ENCODE results near the gene ATP12A.

DNA sequence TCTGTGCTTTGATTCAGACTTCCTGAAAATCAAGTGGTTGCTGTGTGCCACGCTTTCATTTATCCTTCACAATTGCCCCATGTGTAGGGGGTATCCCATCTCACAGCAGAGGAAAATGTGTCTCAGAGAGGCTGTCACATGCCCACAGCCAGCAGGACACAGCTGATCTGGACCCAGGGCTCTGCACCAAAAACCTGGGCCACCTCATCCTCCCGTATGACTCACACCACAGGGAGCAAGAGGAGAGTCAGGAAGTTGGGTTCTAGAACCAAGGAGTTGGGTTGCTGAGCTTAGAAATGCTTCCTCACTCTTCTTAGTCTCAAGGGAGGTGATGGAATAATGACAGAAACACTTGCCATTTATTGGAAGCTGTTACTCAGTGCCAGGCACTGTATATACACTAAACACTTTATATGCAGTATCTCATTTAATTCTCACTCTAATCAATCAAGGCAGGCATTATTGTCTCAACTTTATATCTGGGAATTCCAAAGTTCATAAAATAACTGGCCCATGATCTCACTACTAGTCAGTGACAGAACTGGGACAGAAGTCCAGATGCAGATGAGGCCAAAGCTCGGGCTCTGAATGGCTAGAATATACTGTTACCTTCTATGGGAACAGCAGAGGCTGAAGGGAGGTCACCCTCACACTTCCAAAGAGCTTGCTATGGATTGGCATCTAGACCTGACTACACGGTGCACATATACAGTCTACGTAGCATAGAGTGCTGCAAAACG is 47.7 kb upstream of the ATP12A start:
- TF ChIP-seq FOXM1 (IDR thresholded peaks at IDR 0.05; ENCODE audit: borderline replicate concordance) (no peak), SUZ12 (IDR thresholded peaks at IDR 0.05) (no peak), FOXA1 (IDR thresholded peaks at IDR 0.05) (no peak), BHLHE40 (IDR thresholded peaks at IDR 0.05; ENCODE audit: borderline replicate concordance) (no peak), SP1 (IDR thresholded peaks at IDR 0.05) (no peak), ELF4 (IDR thresholded peaks at IDR 0.05) (no peak), PKNOX1 (IDR thresholded peaks at IDR 0.05) (no peak), TARDBP (IDR thresholded peaks at IDR 0.05) (no peak)

All from HEK293T (cell line).